GM19238 (cell line): ENCODE data around the gene CPNE1.
"Not testable (repeated sequence)": the region's sequence is repeated elsewhere in the genome, so short reads cannot be mapped to it uniquely, and the experiment has no call there.

ENCODE experiments used
- DNase-seq: peaks from one replicate; pipeline ENCODE4 v3.0.0; 2011; ENCODE audit warnings: low spot score; ENCODE audit not compliant: insufficient read length

Gene CPNE1

DNA sequence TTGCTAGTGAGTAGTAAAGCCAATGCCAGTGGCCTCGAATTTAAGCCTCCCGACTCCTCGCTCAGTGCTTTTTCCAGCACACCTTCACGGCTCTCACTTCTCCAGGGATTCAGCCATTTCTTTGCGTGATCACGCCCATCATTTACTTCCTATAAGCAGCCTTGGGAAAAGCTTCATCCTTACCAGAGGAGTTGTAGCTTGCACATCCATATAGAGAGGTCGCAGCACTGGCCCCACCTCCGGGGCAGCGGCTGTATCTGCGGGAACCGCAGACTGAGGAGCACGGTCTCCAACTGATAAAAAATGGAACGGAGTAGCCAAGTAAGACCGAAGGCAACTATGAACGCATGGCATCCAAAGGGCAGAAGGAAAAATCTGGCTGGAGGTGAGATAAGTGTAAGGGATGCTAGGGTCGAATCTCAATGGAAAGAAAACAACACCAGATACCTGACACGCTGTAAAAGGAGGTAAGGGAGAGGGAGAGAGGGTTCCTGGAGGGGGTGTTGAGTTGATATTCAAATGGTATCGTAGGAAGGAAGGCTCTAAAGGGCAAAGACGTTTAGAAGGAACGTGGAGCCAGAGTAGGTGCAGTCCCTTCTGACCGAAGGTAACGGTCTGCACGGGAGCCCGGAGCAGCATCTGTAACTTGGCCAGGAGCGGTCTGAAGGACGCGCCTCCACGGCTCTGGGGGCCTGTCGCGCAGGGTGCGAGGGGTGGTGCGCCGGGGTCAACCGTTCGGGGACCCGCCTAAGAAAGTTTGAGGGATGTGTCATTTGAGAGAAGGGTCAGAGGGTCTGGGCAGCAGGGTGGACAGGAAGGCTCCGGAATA lies 33.8 kb upstream of the CPNE1 start:
- peak; percentile 27 for DNase-seq

DNA sequence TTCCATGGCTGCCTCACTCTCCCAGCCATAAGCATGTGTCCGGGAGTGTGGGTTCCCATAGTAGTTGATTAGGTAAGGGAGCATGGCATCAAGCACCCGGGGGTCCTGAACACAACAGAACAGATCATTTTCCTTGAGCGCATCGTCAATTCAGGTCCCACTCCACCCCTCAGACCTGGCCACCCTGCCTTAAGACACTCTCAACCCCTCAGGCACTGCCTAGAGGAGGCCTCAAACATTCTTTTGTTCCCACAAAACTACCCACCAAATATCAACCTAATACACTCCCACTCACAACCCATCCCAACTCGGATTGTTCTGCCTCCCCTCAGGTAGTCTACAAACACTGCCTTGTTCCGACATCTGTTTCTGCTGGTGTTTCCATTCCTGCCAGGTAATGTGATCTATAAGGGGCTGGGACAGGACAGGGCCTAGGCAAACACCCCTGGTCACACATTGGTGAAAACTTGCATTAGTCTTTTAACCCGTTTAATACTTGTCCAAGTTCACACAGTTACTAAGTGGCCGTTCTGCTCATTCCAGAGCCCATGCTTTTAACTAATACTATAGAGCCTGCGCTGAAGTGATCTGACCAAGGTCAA lies 33.1 kb upstream of the CPNE1 start:
- no peak for DNase-seq

DNA sequence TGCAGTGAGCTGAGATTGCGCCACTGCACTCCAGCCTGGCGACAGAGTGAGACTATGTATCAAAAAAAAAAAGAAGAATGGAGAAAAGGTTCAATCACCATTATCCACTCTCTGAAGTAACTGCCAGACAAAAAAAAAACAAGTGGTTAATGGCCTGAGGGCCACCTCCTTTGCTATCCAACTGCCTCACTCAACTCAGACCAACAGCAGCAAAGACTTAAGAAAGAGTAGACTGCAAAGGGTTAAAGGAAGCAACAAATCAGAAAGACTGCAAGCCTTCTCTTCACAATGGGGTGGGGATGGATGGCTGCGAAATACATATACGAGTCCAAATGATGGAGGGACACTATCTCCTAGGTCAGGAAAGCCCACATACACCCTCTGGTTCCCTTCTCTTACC lies 31.3 kb upstream of the CPNE1 start:
- DNase-seq: no peak

DNA sequence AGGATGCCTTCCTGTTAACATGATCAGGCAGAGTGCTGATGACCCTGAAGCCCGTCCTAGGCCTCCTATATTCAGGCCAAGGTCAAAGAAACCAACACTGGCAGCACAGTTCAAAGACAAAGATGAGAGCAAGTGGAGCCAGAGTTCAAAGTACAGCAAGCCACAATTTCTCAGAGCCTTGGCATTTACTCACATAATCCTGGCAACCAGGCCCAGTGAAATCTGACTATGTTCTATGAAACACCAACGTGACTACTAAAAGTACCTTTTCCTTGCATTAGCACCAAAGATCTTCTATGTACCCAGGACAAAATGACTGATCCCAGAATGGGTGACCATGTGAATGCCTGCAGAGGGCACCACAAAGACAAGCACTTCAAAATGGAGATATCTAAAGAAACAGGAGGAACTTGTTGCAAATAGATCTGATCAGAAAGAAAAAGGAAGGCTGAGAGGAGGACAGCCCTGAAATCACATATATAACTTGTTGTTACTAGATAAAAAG lies 30.6 kb upstream of the CPNE1 start:
- no peak for DNase-seq

DNA sequence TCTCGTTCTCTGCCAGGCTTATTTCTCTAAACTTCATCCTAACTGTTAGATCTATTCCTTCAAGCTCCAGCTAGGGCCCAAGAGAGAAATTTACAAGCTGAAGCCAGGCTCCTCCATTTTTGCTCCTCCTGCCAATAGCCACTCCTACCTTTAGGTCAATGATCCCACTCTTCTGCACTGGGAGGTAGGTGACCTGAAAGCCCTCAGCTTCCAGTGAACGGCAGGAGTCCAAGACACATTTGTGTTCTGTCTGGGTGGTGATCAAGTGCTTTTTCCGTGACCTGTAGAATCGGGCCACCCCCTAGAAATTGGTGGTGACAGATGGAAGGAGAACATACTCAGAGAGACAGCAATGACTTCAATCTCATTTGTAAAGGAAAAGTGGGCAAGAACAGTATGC lies 25.6 kb upstream of the CPNE1 start:
- DNase-seq: no peak

DNA sequence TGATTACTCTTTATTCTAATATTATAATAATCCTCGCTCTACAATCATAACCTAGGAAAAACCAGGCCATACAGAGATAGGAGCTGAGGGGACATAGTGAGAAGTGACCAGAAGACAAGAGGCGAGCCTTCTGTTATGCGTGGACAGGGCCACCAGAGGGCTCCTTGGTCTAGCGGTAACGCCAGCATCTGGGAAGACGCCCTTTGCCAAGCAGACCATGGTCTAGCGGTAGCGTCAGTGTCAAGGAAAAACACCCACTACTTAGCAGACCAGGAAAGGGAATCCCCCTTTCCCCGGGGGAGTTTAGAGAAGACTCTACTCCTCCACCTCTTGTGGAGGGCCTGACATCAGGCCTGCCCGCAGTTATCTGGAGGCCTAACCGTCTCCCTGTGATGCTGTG lies 22.2 kb upstream of the CPNE1 start:
- DNase-seq: not testable (repeated sequence)

DNA sequence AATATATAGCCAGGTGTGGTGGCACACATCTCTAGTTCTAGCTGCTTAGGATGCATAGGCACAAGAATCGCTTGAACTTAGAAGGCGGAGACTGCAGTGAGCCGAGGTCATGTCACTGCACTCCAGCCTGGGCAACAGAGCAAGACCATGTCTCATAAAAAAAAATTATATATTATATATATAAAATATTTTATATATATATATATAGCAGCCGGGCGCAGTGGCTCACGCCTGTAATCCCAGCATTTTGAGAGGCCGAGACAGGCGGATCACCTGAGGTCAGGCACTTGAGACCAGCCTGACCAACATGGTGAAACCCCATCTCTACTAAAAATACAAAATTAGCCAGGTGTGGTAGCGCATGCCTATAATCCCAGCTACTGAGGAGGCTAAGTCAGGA lies 20.7 kb upstream of the CPNE1 start:
- not testable (repeated sequence) for DNase-seq

DNA sequence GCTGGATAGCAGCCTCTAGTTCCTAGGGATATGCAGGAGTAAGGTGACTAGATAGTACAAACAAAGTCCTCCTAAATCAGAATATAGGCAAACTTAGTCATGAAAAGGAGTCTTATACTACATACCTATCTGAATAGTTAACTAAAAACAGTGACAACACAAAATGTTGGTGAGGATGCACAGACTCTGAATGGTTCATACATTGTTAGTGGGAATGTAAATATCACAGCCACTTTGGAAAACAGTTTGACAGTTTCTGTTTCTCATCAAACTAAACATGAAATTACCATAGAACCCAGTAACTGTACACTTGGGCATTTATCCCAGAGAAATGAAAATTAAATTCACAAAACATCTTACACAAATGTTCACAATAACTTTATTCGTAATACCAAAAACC lies 17.3 kb upstream of the CPNE1 start:
- no peak for DNase-seq

DNA sequence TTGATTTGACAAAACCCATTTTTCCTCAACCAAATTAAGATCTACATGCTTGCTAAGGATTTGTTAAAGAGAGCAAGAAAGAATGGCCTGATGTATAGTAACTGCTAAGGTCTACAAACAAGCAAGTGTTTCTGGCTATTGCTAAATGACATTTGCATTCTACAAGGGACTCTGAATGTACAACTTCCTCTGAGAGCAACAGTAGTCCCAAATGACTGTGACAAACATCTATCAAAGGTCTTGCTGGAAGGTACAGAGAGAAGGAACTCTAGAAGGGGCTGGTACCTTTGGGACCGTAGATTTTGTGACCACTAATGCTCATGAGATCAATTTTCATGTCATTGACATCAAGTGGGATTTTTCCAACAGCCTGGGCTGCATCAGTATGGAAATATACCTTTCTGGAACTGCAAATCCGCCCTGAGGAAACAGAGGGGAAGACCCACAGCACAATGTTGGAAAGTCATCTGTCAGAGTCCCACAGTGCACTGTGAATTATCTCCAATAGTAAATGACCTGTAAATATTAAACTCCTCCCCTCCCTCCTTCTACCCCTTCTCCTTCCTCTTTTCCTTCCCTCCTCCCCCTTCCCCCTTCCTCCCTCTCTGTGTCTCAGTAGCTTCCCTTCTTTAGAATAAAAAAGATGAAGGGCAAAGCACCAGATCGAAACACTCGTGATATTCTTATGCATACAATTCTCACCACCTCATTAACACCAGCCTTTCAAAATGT lies 15.9 kb upstream of the CPNE1 start:
- DNase-seq: no peak

DNA sequence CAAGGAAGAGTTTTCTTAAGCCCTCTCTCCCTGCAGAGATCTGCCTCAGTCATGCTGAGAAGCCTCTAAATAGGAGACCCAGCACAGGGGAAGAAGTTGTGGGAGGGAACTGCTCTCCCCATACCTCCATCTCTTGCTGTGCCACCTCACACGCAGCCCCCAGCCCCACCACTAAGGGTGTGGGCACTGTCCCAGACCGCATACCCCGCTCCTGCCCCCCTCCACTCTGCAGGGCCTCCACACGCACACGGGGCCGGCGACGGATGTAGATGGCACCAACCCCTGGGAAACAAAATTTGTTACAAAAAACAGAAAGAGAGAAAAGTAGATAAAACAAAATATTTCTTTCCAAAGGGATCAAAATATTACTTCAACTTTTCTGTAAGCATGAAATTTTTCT lies 10.2 kb upstream of the CPNE1 start:
- no peak for DNase-seq

DNA sequence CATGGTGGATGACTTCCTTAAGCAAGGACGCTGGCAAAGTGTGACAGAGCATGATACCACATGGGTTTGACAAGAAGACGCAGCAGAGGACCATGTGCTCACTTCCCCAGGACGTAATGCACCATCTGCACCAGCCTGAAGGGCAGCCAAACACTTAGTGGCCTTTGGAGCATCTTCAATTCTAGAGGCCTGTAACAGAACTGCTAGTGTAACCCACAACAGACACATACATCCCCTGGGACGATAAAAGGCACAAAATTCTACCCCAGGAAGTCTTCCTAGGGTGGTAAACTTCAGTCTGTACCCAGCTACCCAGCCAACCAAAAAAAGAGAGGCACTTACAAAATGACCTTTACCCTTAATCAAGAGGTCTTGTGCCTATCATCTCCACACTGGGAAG lies 9.2 kb upstream of the CPNE1 start:
- no peak for DNase-seq

DNA sequence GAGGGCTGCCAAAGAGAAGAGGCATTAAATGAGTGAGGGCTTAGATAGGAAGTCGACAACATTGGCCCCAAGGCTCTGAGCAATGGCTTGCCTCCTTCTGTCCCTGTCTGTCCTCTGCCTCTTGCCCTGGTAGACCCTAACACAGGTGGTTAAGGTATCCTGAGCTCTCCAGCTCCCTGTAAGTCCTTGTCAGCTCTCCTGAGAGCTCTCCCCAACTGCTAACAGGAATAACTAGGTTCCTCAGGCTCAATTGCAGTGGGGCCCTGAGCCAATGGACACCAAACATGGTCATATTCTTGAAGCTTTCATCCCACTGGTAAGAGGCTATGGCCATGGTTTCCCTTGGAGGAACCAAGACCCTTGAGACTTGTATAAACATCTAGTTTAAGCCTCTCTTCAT lies 5.0 kb upstream of the CPNE1 start:
- no peak for DNase-seq

DNA sequence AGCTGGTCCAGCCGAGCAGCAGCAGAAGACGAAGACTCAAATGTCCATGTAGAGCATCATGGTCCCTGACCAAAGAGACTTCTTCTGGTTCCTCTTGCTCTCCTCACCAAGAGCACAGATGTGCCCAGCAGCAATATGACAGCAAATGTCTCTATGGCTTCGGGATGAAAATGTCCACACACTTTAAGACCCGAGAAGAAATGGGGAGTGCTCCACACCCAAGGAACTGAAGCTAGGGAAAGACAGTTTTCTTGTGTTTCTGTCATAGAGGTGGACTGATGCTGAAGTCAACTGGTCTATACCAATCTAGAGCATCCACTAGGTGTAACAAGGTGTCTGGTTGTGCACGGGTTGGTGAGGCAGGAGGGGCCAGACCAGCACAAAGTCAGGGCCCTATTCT lies 4.5 kb upstream of the CPNE1 start:
- no peak for DNase-seq

DNA sequence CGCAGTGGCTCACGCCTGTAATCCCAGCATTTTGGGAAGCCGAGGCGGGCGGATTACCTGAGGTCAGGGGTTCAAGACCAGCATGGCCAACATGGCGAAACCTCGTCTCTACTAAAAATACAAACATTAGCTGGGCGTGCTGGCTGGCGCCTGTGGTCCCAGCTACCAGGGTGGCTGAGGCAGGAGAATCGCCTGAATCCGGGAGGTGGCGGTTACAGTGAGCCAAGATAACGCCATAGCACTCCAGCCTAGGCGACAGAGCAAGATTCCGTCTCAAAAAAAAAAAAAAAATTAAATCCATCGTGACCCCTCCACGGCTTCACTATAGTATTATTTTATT lies 1.2 kb upstream of the CPNE1 start:
- DNase-seq: no peak

DNA sequence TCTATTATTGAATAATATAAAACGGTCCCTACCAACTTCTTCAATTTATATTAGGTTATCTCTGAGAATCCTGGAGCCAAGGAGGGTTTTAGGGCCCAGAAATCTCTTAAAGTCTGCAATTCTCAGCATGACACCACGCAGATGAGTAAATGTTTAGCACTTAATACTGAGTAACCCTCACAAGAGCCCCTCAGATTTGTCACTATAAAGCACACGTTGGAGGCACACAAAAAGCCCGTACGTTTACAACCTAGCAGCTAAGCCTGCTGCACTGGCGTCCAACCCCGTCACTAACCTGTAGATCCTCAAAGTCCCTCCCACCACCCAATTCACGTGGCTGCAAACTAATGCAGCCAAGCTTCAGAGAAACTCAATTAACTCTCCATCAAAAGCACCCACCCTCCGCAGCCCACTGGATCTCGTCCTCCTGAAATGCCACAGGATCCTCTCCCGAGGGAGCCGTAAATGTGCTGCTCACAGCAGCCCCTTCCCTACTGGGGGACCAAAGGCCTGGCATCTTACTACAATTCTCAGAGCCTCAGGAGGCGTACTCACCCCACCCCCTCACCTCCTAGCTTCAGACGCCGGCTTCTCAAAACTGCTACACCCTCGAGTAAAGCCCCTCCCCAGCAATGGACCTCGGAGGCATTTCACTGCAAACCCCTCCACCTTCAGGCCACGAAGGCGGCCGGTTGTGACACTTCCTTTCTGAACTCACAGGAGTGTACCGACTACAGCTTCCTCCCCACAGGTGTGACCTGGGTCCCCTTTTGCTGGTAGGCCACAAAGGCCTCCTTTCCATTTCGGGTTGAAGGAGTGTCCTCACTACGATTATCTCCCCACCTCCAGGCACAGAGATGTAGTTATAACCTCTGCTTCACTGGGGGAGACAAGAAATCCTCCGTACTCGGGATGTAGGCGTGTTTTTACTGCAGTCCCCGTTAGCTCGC lies 909 bp downstream of the CPNE1 start:
- peak; percentile 43 for DNase-seq

DNA sequence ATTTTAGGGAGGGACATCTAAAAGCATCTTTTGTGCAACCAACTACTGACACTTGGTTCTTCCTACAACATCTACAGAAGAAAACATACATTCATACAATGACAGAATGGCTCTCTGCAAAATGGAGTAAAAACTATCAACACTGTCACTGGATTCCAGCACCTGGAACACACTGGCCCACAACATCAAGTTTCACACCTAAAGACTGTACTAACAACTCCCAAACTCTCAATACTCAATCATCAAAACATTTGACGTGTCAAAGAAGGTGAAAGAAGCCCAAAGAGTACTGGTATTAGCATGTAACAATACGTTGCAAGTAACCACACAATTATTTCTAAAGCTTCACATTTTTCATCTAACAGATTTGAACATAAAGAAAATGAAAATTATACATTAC lies 2.1 kb downstream of the CPNE1 start:
- no peak for DNase-seq

DNA sequence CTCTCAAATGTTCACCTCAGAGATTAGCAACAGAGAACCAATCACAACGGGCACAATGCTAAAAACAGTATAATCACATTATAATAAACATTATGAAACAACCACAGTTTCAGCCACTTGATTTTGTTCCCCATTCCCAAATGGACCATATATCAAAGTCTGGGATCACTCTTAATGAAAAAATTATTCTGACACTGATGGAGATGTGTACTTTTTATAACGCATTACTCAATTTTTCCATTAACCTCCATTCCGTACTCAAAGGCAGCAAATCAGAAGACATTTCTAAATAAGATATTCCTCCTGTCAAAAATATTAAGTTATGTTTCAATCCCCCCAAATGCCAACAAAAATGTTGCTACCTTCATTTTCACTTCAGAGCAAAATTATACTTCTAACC lies 2.8 kb downstream of the CPNE1 start:
- no peak for DNase-seq

DNA sequence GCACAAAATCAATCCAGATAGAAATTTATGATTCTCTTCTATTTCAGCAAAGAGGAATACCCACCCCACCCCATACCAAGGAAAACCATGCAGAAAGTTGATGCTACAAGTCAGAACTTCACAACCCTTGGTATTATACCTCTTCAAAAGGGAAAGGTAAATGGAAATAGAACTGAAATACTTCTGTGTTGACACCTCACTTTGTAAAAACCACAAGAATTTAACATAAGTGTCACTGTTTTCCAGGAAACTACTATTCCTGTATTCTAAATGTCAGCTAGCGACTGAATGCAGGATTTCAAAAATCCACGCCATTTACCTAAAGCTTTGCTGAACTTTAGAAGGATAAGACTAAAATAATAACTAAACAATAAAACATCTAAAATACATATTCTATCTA lies 3.6 kb downstream of the CPNE1 start:
- no peak for DNase-seq

DNA sequence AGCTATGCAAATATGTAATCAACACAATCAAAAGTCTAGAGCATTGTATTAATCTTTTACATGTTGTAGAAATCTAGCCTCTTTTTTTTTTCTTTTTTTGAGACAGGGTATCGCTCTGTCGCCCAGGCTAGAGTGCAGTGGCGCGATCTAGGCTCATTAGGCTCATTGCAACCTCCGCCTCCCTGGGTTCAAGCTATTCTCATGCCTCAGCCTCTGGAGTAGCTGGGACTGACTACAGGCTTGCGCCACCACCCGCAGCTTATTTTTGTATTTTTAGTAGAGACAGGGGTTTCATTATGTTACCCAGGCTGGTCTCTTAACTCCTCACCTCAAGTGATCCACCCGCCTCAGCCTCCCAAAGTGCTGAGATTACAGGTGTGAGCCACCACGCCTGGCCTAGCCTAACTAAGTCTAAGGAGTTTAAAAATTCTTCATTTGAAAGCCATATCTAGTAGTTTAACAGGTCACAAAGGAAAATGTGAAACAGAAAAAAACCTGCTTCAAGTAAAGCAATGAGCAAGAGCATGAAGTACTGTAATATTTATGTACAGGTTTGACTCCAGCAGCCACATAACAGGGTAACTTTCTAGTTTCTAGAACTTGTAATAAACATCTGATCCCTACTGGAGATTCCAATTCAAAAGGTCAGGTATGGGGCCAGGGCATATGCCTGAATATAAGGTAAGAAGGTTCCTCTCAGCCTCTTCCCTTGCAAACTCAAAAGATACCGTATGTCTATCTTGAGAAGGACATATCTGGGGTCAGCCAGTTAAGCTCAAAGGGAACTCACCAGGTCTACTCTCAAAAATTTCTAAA lies 4.4 kb downstream of the CPNE1 start:
- no peak for DNase-seq

DNA sequence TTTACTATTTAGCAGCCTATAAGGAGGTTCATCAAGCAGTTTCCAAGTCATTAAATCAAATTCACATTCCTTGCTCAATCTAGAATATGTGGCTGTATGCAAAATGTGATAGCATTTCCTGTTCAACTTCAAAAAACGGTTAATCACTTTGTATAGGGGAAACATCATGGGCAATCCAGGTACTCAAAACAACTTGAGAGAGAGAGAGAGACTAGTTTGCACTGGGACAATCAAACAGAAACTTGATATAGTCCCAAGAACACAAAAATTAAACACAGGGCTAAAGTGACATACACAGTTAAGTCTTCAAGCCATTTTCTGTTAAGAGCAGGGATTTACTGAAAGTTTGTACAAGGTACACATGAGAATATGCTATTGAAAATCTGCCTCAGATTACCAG lies 7.4 kb downstream of the CPNE1 start:
- no peak for DNase-seq

DNA sequence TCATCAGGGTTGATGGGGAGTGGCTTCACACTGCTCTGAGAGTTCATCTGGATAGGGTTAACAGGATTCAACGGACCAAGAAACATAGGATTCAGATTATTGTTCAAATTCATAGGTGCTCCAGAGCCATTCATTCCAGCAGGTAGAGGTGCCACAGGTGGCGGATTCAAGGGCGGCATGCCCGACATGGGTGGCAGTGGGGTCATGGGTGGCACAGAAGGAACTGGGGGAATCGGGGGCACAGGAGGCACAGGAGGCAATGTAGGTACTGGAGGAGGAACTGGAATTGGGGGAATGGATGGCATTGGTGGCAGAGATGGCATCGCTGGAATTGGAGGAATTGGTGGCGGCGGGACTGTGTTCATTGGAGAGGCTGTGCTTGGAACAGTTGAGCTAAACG lies 10.3 kb downstream of the CPNE1 start:
- DNase-seq: no peak
